Transverse colon (tissue), 3 donors: Measurements from ENCODE around the gene CTNNAL1.

ENCODE experiments used
- POLR2A ChIP-seq: fragments of 450-650 bp; IDR thresholded peaks from one replicate; pipeline ENCODE4 v1.6.1; 2016; ENCODE audit warnings: antibody characterized with exemption, mild to moderate bottlenecking, moderate library complexity
- TF ChIP-seq, protein P1 (sequence below), 5 experiments: fragments of 200-600 bp in 3 of 5; fragments of 450-650 bp in 2 of 5; sonication (generic) in 3 of 5; IDR thresholded peaks; 1 replicate in 2 of 5; 2 replicates in 3 of 5; pipeline ENCODE4 v1.5.1; 2016 to 2017; ENCODE audit warnings: antibody characterized with exemption in 5 of 5, inconsistent platforms in 3 of 5, mild to moderate bottlenecking in 2 of 5, moderate library complexity in 1 of 5

DNA sequence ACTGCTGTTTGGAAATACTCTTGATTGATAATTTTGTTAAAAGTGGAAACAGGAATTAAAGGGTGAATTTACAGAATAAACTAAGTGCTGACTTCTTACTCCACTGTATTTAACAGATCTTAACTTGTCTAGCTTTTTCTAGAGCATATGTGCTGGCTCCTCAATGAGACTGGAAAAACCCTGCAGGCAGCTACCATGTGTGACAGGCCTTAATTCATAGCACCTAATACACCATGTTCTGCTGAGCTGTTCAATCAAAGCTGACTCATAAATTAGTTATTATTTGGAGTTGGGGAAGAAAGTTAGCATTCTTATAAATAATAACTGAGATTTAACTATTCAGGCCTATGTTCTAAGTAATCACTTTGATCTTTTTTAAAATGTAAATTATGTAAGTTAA, 29.4 kb downstream of the CTNNAL1 start:
- TF ChIP-seq, protein P1, sequence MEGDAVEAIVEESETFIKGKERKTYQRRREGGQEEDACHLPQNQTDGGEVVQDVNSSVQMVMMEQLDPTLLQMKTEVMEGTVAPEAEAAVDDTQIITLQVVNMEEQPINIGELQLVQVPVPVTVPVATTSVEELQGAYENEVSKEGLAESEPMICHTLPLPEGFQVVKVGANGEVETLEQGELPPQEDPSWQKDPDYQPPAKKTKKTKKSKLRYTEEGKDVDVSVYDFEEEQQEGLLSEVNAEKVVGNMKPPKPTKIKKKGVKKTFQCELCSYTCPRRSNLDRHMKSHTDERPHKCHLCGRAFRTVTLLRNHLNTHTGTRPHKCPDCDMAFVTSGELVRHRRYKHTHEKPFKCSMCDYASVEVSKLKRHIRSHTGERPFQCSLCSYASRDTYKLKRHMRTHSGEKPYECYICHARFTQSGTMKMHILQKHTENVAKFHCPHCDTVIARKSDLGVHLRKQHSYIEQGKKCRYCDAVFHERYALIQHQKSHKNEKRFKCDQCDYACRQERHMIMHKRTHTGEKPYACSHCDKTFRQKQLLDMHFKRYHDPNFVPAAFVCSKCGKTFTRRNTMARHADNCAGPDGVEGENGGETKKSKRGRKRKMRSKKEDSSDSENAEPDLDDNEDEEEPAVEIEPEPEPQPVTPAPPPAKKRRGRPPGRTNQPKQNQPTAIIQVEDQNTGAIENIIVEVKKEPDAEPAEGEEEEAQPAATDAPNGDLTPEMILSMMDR (IDR thresholded peaks at IDR 0.05), result no peak
- no peak for TF ChIP-seq POLR2A
